Activated CD8-positive, alpha-beta T cell treated with anti-CD3 and anti-CD28 coated beads for 36 hours (primary cell): ENCODE results near the gene KCTD2. TPM values are rescaled to one million over a fixed set of nuclear protein-coding genes. Genes with fewer than 3 reads are reported as not detected.
"Not testable (repeated sequence)": the region's sequence is repeated elsewhere in the genome, so short reads cannot be mapped to it uniquely, and the experiment has no call there.

ENCODE experiments used
- ATAC-seq: fragments of 200-7000 bp; cut with Tn5 transposase; one replicate; pipeline ENCODE4 v1.10.0; 2021; ENCODE audit warnings: mild to moderate bottlenecking, moderate library complexity
- CTCF ChIA-PET: fragments of 350-600 bp; sonication (Branson Sonifier 250); formaldehyde crosslinking; loops from one replicate; lab custom pipeline; 2021; ENCODE audit warnings: antibody characterized with exemption; lab: Charles Lee
- POLR2A ChIA-PET: fragments of 350-600 bp; sonication (Branson Sonifier 250); formaldehyde crosslinking; loops from one replicate; lab custom pipeline; 2021; ENCODE audit warnings: antibody characterized with exemption; lab: Charles Lee
- DNase-seq: peaks from one replicate; pipeline ENCODE4 v3.0.0-alpha.2; 2020
- H3K27ac Mint-ChIP-seq: one replicate; pipeline ENCODE4 v1.8.0; 2021; ENCODE audit warnings: mild to moderate bottlenecking, mixed read lengths
- H3K27me3 Mint-ChIP-seq: one replicate; pipeline ENCODE4 v1.8.0; 2021; ENCODE audit warnings: mixed read lengths
- H3K36me3 Mint-ChIP-seq: one replicate; pipeline ENCODE4 v1.8.0; 2021; ENCODE audit warnings: low read depth, mixed read lengths
- H3K4me1 Mint-ChIP-seq: one replicate; pipeline ENCODE4 v1.8.0; 2021; ENCODE audit warnings: low read depth, mixed read lengths
- H3K4me3 Mint-ChIP-seq: one replicate; pipeline ENCODE4 v1.8.0; 2021; ENCODE audit warnings: mild to moderate bottlenecking, moderate library complexity, mixed read lengths
- H3K9me3 Mint-ChIP-seq: one replicate; pipeline ENCODE4 v1.8.0; 2021; ENCODE audit warnings: mixed read lengths
- intact Hi-C: fragments of 100-400 bp; cut with micrococcal nuclease; formaldehyde crosslinking; loops from one replicate; pipeline ENCODE4 v1.10.0; 2022
- total RNA-seq, 2 experiments: library from RNA; stranded (reverse); gene quantifications; one replicate each; pipeline ENCODE4 v1.2.3, GENCODE V29; 2021
- TF ChIP-seq, protein P1 (sequence below): fragments of 200-600 bp; IDR thresholded peaks from one replicate; pipeline ENCODE4 v1.8.0; 2022; ENCODE audit warnings: antibody characterized with exemption, mild to moderate bottlenecking

Gene KCTD2
- total RNA-seq, 2 experiments from 2014 or later = 10.5 to 11.4 TPM

- Mint-ChIP-seq H3K36me3 (peaks cover 35% of the 10 kb centered on the region), H3K9me3 (no peaks in the 10 kb centered on the region), H3K27ac (no peak overlapping the region), H3K4me3 (no peak overlapping the region), H3K27me3 (no peaks in the 10 kb centered on the region), H3K4me1 (peaks cover 12% of the 10 kb centered on the region)
- intact Hi-C loops = no loop called here
- ATAC-seq (no peak), DNase-seq (no peak)
- TF ChIP-seq, protein P1, sequence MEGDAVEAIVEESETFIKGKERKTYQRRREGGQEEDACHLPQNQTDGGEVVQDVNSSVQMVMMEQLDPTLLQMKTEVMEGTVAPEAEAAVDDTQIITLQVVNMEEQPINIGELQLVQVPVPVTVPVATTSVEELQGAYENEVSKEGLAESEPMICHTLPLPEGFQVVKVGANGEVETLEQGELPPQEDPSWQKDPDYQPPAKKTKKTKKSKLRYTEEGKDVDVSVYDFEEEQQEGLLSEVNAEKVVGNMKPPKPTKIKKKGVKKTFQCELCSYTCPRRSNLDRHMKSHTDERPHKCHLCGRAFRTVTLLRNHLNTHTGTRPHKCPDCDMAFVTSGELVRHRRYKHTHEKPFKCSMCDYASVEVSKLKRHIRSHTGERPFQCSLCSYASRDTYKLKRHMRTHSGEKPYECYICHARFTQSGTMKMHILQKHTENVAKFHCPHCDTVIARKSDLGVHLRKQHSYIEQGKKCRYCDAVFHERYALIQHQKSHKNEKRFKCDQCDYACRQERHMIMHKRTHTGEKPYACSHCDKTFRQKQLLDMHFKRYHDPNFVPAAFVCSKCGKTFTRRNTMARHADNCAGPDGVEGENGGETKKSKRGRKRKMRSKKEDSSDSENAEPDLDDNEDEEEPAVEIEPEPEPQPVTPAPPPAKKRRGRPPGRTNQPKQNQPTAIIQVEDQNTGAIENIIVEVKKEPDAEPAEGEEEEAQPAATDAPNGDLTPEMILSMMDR = no peak
- ChIA-PET POLR2A (interaction anchor here (0.6 kb wide), 1 partner anchor 83 kb away, joined by 3 read pairs; no protein-coding TSS in a partner anchor), CTCF (interaction anchor here (1.7 kb wide), 1 partner anchor 59 kb away, joined by 5 read pairs; no protein-coding TSS in a partner anchor)
Measured at GRCh38 chr17:75019146-75019545, 27.9 kb upstream of the KCTD2 start.

DNA sequence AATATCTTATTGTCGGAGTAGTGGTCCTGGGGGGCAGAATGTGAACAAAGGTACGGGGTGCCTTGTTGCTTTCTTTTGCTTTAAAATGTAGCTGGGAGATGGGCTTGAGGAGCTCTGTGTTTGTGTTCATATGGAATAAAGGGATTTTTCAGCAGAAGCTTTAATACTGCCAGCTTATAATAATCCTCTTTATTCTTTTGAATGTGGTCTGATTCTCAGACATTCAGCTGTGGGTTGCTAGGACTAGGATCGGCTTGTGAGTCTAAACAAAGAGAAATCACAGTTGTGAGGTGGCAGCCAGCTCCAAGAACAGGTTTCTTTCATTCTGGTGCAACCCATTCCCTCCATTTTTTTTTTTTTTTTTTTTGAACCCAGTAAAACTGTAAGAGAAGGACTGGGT, 27.3 kb upstream of the KCTD2 start:
- ATAC-seq = no peak
- CTCF ChIA-PET = interaction anchor here (1.7 kb wide), 1 partner anchor 59 kb away, joined by 5 read pairs; no protein-coding TSS in a partner anchor
- no peaks in the 10 kb centered on the region for H3K27me3 Mint-ChIP-seq
- peaks cover 13% of the 10 kb centered on the region for H3K4me1 Mint-ChIP-seq
- peaks cover 38% of the 10 kb centered on the region for H3K36me3 Mint-ChIP-seq
- no peaks in the 10 kb centered on the region for H3K9me3 Mint-ChIP-seq
- intact Hi-C loops = no loop called here
- no peak overlapping the region for H3K27ac Mint-ChIP-seq
- no peak for DNase-seq
- TF ChIP-seq, protein P1 = no peak
- POLR2A ChIA-PET = no interaction called here
- H3K4me3 Mint-ChIP-seq = no peak overlapping the region

- no peaks in the 10 kb centered on the region for H3K27me3 Mint-ChIP-seq
- H3K4me3 Mint-ChIP-seq = no peak overlapping the region
- TF ChIP-seq, protein P1 = no peak
- H3K4me1 Mint-ChIP-seq = peaks cover 15% of the 10 kb centered on the region
- DNase-seq (no peak), ATAC-seq (no peak)
- CTCF ChIA-PET = interaction anchor here (1.7 kb wide), 1 partner anchor 60 kb away, joined by 5 read pairs; no protein-coding TSS in a partner anchor
- H3K27ac Mint-ChIP-seq = no peak overlapping the region
- POLR2A ChIA-PET = no interaction called here
- intact Hi-C loops = no loop called here
- no peaks in the 10 kb centered on the region for H3K9me3 Mint-ChIP-seq
- peaks cover 43% of the 10 kb centered on the region for H3K36me3 Mint-ChIP-seq
Measured at GRCh38 chr17:75020331-75021110, 26.5 kb upstream of the KCTD2 start.

- intact Hi-C loops = no loop called here
- ChIA-PET CTCF (interaction anchor here (0.9 to 4.4 kb wide), 6 partner anchors 13 to 101 kb away, joined by 3 to 26 read pairs (median 5); partner anchors contain the start of genes MRPL58, OTOP2 and USH1G), POLR2A (interaction anchor here (1.1 kb wide), 1 partner anchor 10 kb away, joined by 3 read pairs; no protein-coding TSS in a partner anchor)
- H3K4me1 Mint-ChIP-seq = peaks cover 13% of the 10 kb centered on the region
- no peak overlapping the region for H3K27ac Mint-ChIP-seq
- TF ChIP-seq, protein P1 = no peak
- peaks cover 2% of the 10 kb centered on the region for H3K9me3 Mint-ChIP-seq
- peak; percentile 53 for ATAC-seq
- no peaks in the 10 kb centered on the region for H3K27me3 Mint-ChIP-seq
- no peak overlapping the region for H3K4me3 Mint-ChIP-seq
- peak; percentile 63 for DNase-seq
- peaks cover 32% of the 10 kb centered on the region for H3K36me3 Mint-ChIP-seq
Measured at GRCh38 chr17:75024686-75025397, 22.2 kb upstream of the KCTD2 start.

- ChIA-PET CTCF (interaction anchor here (0.9 to 4.4 kb wide), 4 partner anchors 14 to 102 kb away, joined by 3 to 26 read pairs (median 6); partner anchors contain the start of genes MRPL58, OTOP2 and USH1G), POLR2A (interaction anchor here (1.1 kb wide), 1 partner anchor 10 kb away, joined by 3 read pairs; no protein-coding TSS in a partner anchor)
- intact Hi-C loops, H3K9me3 Mint-ChIP-seq, H3K4me3 Mint-ChIP-seq, H3K27me3 Mint-ChIP-seq, DNase-seq, H3K27ac Mint-ChIP-seq: not testable (repeated sequence)
- ATAC-seq = peak; percentile 20
- Mint-ChIP-seq H3K4me1 (peaks cover 13% of the 10 kb centered on the region), H3K36me3 (peaks cover 32% of the 10 kb centered on the region)
Measured at GRCh38 chr17:75025398-75025734, 21.7 kb upstream of the KCTD2 start.

DNA sequence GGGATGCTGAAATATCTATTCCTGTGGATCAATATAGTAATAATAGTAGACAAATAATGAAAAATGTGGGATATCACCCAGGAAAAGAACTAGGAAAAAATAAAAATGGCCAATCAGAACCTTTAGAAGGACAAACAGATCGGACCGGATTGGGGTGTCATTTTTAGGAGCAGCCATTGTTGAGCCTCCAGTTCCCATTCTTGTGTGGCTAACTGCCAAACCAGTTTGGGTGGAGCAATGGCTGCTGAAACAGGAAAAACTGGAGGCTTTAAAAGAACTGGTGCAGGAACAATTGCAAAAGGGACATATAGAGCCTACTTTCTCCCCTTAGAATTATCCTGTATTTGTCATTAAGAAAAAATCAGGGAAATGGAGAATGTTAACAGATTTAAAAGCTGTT, 20.4 kb upstream of the KCTD2 start:
- H3K4me3 Mint-ChIP-seq, H3K9me3 Mint-ChIP-seq, H3K27ac Mint-ChIP-seq, POLR2A ChIA-PET, DNase-seq, H3K27me3 Mint-ChIP-seq, intact Hi-C loops, ATAC-seq: not testable (repeated sequence)
- Mint-ChIP-seq H3K36me3 (peaks cover 21% of the 10 kb centered on the region), H3K4me1 (peaks cover 15% of the 10 kb centered on the region)
- CTCF ChIA-PET = interaction anchor here (1.3 to 2.3 kb wide), 2 partner anchors 14 to 65 kb away, joined by 3 to 6 read pairs; partner anchors contain the start of gene MRPL58
